HepG2 (cell line): Measurements from ENCODE around the gene ABHD13. TPM values are rescaled to one million over a fixed set of nuclear protein-coding genes. Genes with fewer than 3 reads are reported as not detected.
A peak's percentile ranks its signal among the peaks of the same experiment; 100 is the strongest.

Source experiments
- ATAD3A ChIP-seq: sonication (generic); formaldehyde crosslinking; IDR thresholded peaks from 2 replicates; pipeline ENCODE4 v1.4.0; 2020; ENCODE audit warnings: missing genetic modification reagents
- ATF1 ChIP-seq: IDR thresholded peaks from 2 replicates; pipeline ENCODE4 v1.6.1; 2016; ENCODE audit warnings: mild to moderate bottlenecking, control low read depth
- CHD4 ChIP-seq: fragments of 200-600 bp; sonication (generic); IDR thresholded peaks from 2 replicates; pipeline ENCODE4 v1.7.0; 2017; ENCODE audit warnings: mild to moderate bottlenecking, low read length, borderline replicate concordance
- DR1 ChIP-seq: sonication (generic); formaldehyde crosslinking; IDR thresholded peaks from 2 replicates; pipeline ENCODE4 v1.8.0; 2021; ENCODE audit warnings: mild to moderate bottlenecking, missing genetic modification reagents, inconsistent platforms
- GABPA ChIP-seq, 2 experiments: IDR thresholded peaks; 2 replicates each; pipeline ENCODE4 v1.6.1; 2011 to 2016; ENCODE audit warnings: low read depth in 2 of 2, low read length in 1 of 2, missing biosample characterization in 1 of 2, missing genetic modification characterization in 1 of 2
- HNRNPLL ChIP-seq: fragments of 200-400 bp; formaldehyde crosslinking; IDR thresholded peaks from 2 replicates; pipeline ENCODE4 v1.6.1; 2017; ENCODE audit warnings: mild to moderate bottlenecking, low read depth, low read length; ENCODE audit not compliant: poor library complexity, severe bottlenecking
- IRF9 ChIP-seq: sonication (generic); formaldehyde crosslinking; IDR thresholded peaks from 2 replicates; pipeline ENCODE4 v1.8.0; 2022; ENCODE audit warnings: missing genetic modification reagents, mild to moderate bottlenecking, borderline replicate concordance
- KDM6A ChIP-seq: IDR thresholded peaks from 2 replicates; pipeline ENCODE4 v1.6.1; 2016; ENCODE audit warnings: low read depth
- MXD1 ChIP-seq: sonication (generic); formaldehyde crosslinking; IDR thresholded peaks from 2 replicates; pipeline ENCODE4 v1.4.0; 2020; ENCODE audit warnings: mild to moderate bottlenecking, missing genetic modification reagents
- NFYC ChIP-seq: IDR thresholded peaks from 2 replicates; pipeline ENCODE4 v1.6.1; 2016; ENCODE audit warnings: missing genetic modification reagents, missing compliant biosample characterization
- ONECUT2 ChIP-seq: sonication (generic); formaldehyde crosslinking; IDR thresholded peaks from 2 replicates; pipeline ENCODE4 v1.4.0; 2020; ENCODE audit warnings: missing genetic modification reagents
- PATZ1 ChIP-seq: sonication (generic); formaldehyde crosslinking; IDR thresholded peaks from 2 replicates; pipeline ENCODE4 v1.4.0; 2020; ENCODE audit warnings: missing genetic modification reagents
- RBFOX2 ChIP-seq: fragments of 200-400 bp; formaldehyde crosslinking; IDR thresholded peaks from 2 replicates; pipeline ENCODE4 v1.6.1; 2017; ENCODE audit warnings: low read depth, mild to moderate bottlenecking, low read length
- REXO4 ChIP-seq: sonication (generic); formaldehyde crosslinking; IDR thresholded peaks from 2 replicates; pipeline ENCODE4 v1.8.0; 2022; ENCODE audit warnings: missing genetic modification reagents, mild to moderate bottlenecking, borderline replicate concordance
- SMAD1 ChIP-seq: sonication (generic); formaldehyde crosslinking; IDR thresholded peaks from 2 replicates; pipeline ENCODE4 v1.4.0; 2020; ENCODE audit warnings: missing genetic modification reagents, low read depth, mild to moderate bottlenecking, borderline replicate concordance
- TAF15 ChIP-seq: fragments of 200-400 bp; formaldehyde crosslinking; IDR thresholded peaks from one replicate; pipeline ENCODE4 v1.6.1; 2018; ENCODE audit warnings: mild to moderate bottlenecking, low read depth, low read length; ENCODE audit not compliant: poor library complexity, severe bottlenecking
- TCF7L2 ChIP-seq: IDR thresholded peaks from 2 replicates; pipeline ENCODE4 v1.6.1; 2011; ENCODE audit warnings: mild to moderate bottlenecking, low read depth, low read length, moderate library complexity
- THAP11 ChIP-seq: IDR thresholded peaks from 2 replicates; pipeline ENCODE4 v1.6.1; 2016; ENCODE audit warnings: missing biosample characterization, missing genetic modification reagents
- XRCC5 ChIP-seq: fragments of 200-400 bp; formaldehyde crosslinking; optimal IDR thresholded peaks from 2 replicates; pipeline ENCODE3; 2017; ENCODE audit warnings: mild to moderate bottlenecking, low read length
- ZNF225 ChIP-seq: sonication (generic); formaldehyde crosslinking; IDR thresholded peaks from 2 replicates; pipeline ENCODE4 v1.4.0; 2020; ENCODE audit warnings: mild to moderate bottlenecking, missing genetic modification reagents
- ZNF235 ChIP-seq: sonication (generic); formaldehyde crosslinking; IDR thresholded peaks from 2 replicates; pipeline ENCODE4 v1.8.1; 2023; ENCODE audit warnings: mild to moderate bottlenecking, missing genetic modification reagents, borderline replicate concordance
- ZNF329 ChIP-seq: sonication (generic); formaldehyde crosslinking; IDR thresholded peaks from 2 replicates; pipeline ENCODE4 v1.9.0; 2021; ENCODE audit warnings: low read depth, mild to moderate bottlenecking, missing genetic modification reagents
- ZNF510 ChIP-seq: sonication (generic); formaldehyde crosslinking; IDR thresholded peaks from 2 replicates; pipeline ENCODE4 v1.4.0; 2020; ENCODE audit warnings: low read depth, mild to moderate bottlenecking, missing genetic modification reagents
- ZNF513 ChIP-seq: sonication (generic); formaldehyde crosslinking; conservative IDR thresholded peaks from 2 replicates; pipeline ENCODE4 v1.5.0; 2020; ENCODE audit warnings: missing genetic modification reagents
- ZNF557 ChIP-seq: sonication (generic); formaldehyde crosslinking; IDR thresholded peaks from 2 replicates; pipeline ENCODE4 v1.4.0; 2020; ENCODE audit warnings: missing genetic modification reagents
- ZNF788 ChIP-seq: sonication (generic); formaldehyde crosslinking; IDR thresholded peaks from 2 replicates; pipeline ENCODE4 v1.5.0; 2020; ENCODE audit warnings: mild to moderate bottlenecking, missing genetic modification reagents, borderline replicate concordance
- ZSCAN12 ChIP-seq: sonication (generic); formaldehyde crosslinking; IDR thresholded peaks from 2 replicates; pipeline ENCODE4 v1.9.0; 2021; ENCODE audit warnings: mild to moderate bottlenecking, missing genetic modification reagents
- ZSCAN31 ChIP-seq: sonication (generic); formaldehyde crosslinking; IDR thresholded peaks from 2 replicates; pipeline ENCODE4 v1.5.0; 2020; ENCODE audit warnings: low read depth, mild to moderate bottlenecking, missing genetic modification reagents
- polyA plus RNA-seq, 8 experiments: library from polyadenylated mRNA; depleted of rRNA in 3 of 8; stranded (reverse) in 7 of 8; unstranded in 1 of 8; fragments of >200 nt; fragmentation: Illumina TruSeq in 4 of 8; extraction: Trizol in 4 of 8; gene quantifications; 2 replicates each; pipeline versions ENCODE4 v1.2.1 to v1.2.3, GENCODE V29; 2011 to 2016; ENCODE audit warnings: low read depth in 4 of 8, missing spikeins in 1 of 8, mixed read lengths in 1 of 8; ENCODE audit not compliant: insufficient read depth in 1 of 8
- total RNA-seq, 5 experiments: library from RNA; depleted of rRNA; stranded (reverse); fragments of >200 nt; fragmentation: Illumina TruSeq; extraction: Trizol; gene quantifications; 2 replicates each; pipeline ENCODE4 v1.2.3, GENCODE V29; 2016; ENCODE audit warnings: low read depth in 1 of 5

Gene ABHD13
- total and polyA plus RNA-seq, 2 of the 13 experiments (the other 11 are each of a cell fraction or from before 2014, with no cell fraction given), result 4.3 to 6.2 TPM

- TF ChIP-seq ZSCAN31 (CRISPR knock-in tag), result no peak
- TF ChIP-seq ZNF329 (CRISPR knock-in tag), result no peak
- peak; percentile 26; the same call in 1 of the 2 replicates for TF ChIP-seq ZNF788 (CRISPR knock-in tag)
- TF ChIP-seq XRCC5, result peak; percentile 55
- no peak for TF ChIP-seq CHD4
- peak; percentile 66 for TF ChIP-seq RBFOX2
- no peak for TF ChIP-seq ZNF557 (CRISPR knock-in tag)
- no peak for TF ChIP-seq TCF7L2
- peak; percentile 62 for TF ChIP-seq HNRNPLL
- no peak for TF ChIP-seq ZNF235 (CRISPR knock-in tag)
- TF ChIP-seq PATZ1 (CRISPR knock-in tag), result peak; percentile 84
- peak; percentile 80 for TF ChIP-seq GABPA (IDR thresholded peaks at IDR 0.05; ENCODE audit: low read depth, low read length)
- peak; percentile 86 for TF ChIP-seq GABPA (CRISPR knock-in tag; IDR thresholded peaks at IDR 0.05; ENCODE audit: low read depth)
- TF ChIP-seq ATF1 (CRISPR knock-in tag), result no peak
- TF ChIP-seq MXD1 (CRISPR knock-in tag), result no peak
- no peak for TF ChIP-seq ATAD3A
- no peak for TF ChIP-seq DR1
- TF ChIP-seq ZNF513 (CRISPR knock-in tag), result no peak
- peak; percentile 73 for TF ChIP-seq THAP11 (CRISPR knock-in tag)
- TF ChIP-seq NFYC (CRISPR knock-in tag), result no peak
- no peak for TF ChIP-seq KDM6A
- TF ChIP-seq REXO4 (CRISPR knock-in tag), result no peak
- no peak for TF ChIP-seq TAF15
- no peak for TF ChIP-seq IRF9
- TF ChIP-seq ZNF510 (CRISPR knock-in tag), result no peak
- TF ChIP-seq ZSCAN12 (CRISPR knock-in tag), result no peak
- no peak for TF ChIP-seq ZNF225 (CRISPR knock-in tag)
- no peak for TF ChIP-seq SMAD1 (CRISPR knock-in tag)
- no peak for TF ChIP-seq ONECUT2 (CRISPR knock-in tag)
These were observed 2.8 kb upstream of the ABHD13 start, which contains the start of gene LIG4 (continued) for GRCh38 chr13:108215436-108215835.
